HFF-Myc (cell line): ENCODE measurements around the gene ANKS1A.

Experiments used
- DNase-seq: peaks from one replicate; pipeline ENCODE4 v3.0.0-alpha.2; 2011; ENCODE audit warnings: low read depth; ENCODE audit errors: extremely low read depth
- H3K4me3 ChIP-seq: replicated peaks from 2 replicates; pipeline ENCODE4 v1.5.1; 2011; ENCODE audit warnings: low read depth, mild to moderate bottlenecking, control low read depth, low read length
- CTCF ChIP-seq: IDR thresholded peaks from 2 replicates; pipeline ENCODE4 v1.5.1; 2012; ENCODE audit warnings: mild to moderate bottlenecking, low read depth, low read length, control low read depth; ENCODE audit errors: missing control alignments

Gene ANKS1A

GRCh38 chr6:35015476-35015875 lies 126.4 kb downstream of the ANKS1A start:
- H3K4me3 ChIP-seq: no peak overlapping the region
- DNase-seq: no peak
- TF ChIP-seq CTCF: no peak

GRCh38 chr6:35015996-35016395 lies 126.9 kb downstream of the ANKS1A start:
- no peak for TF ChIP-seq CTCF
- DNase-seq: no peak
- no peak overlapping the region for H3K4me3 ChIP-seq

GRCh38 chr6:35016502-35017321 lies 127.7 kb downstream of the ANKS1A start:
- TF ChIP-seq CTCF: no peak
- DNase-seq: peak; percentile 49
- peak overlapping the region; percentile 29 for H3K4me3 ChIP-seq

GRCh38 chr6:35017411-35018181 lies 128.5 kb downstream of the ANKS1A start:
- TF ChIP-seq CTCF: no peak
- H3K4me3 ChIP-seq: peak overlapping the region; percentile 29
- no peak for DNase-seq

GRCh38 chr6:35018182-35018519 lies 129.1 kb downstream of the ANKS1A start:
- no peak overlapping the region for H3K4me3 ChIP-seq
- TF ChIP-seq CTCF: no peak
- DNase-seq: no peak

- no peak for TF ChIP-seq CTCF
- H3K4me3 ChIP-seq: no peak overlapping the region
- DNase-seq: no peak
Measured at GRCh38 chr6:35018746-35019145, 129.7 kb downstream of the ANKS1A start.

- H3K4me3 ChIP-seq: no peak overlapping the region
- no peak for TF ChIP-seq CTCF
- no peak for DNase-seq
Measured at GRCh38 chr6:35019171-35019570, 130.1 kb downstream of the ANKS1A start.
